ENCODE data around the gene ENOSF1.

- TF ChIP-seq, protein P1, sequence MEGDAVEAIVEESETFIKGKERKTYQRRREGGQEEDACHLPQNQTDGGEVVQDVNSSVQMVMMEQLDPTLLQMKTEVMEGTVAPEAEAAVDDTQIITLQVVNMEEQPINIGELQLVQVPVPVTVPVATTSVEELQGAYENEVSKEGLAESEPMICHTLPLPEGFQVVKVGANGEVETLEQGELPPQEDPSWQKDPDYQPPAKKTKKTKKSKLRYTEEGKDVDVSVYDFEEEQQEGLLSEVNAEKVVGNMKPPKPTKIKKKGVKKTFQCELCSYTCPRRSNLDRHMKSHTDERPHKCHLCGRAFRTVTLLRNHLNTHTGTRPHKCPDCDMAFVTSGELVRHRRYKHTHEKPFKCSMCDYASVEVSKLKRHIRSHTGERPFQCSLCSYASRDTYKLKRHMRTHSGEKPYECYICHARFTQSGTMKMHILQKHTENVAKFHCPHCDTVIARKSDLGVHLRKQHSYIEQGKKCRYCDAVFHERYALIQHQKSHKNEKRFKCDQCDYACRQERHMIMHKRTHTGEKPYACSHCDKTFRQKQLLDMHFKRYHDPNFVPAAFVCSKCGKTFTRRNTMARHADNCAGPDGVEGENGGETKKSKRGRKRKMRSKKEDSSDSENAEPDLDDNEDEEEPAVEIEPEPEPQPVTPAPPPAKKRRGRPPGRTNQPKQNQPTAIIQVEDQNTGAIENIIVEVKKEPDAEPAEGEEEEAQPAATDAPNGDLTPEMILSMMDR (IDR thresholded peaks at IDR 0.05) = no peak
- no peak for TF ChIP-seq POLR2A (IDR thresholded peaks at IDR 0.05)
Measured at GRCh38 chr18:681985-682384, 30.4 kb downstream of the ENOSF1 start.

All from right lobe of liver (tissue), 4 donors.